ENCODE data around the gene SLC2A3. TPM values are rescaled to one million over a fixed set of nuclear protein-coding genes. Genes with fewer than 3 reads are reported as not detected.
"Not testable (repeated sequence)": the region's sequence is repeated elsewhere in the genome, so short reads cannot be mapped to it uniquely, and the experiment has no call there.

SLC2A3 gene
- total RNA-seq, 1 donor from 2014 or later: 186 TPM

GRCh38 chr12:7948589-7949260, 12.7 kb upstream of the SLC2A3 start:
- TF ChIP-seq CTCF (IDR thresholded peaks at IDR 0.05; ENCODE audit: unreplicated experiment): no peak
- no peaks in the 10 kb centered on the region for H3K27me3 Mint-ChIP-seq (ENCODE audit: low read depth)
- H3K9me3 Mint-ChIP-seq: no peaks in the 10 kb centered on the region
- H3K4me1 Mint-ChIP-seq: peaks cover 4% of the 10 kb centered on the region
- no peak overlapping the region for H3K4me3 Mint-ChIP-seq
- DNase-seq (ENCODE audit: low spot score in 2 of 2, unreplicated experiment in 2 of 2): no peak
- no peaks in the 10 kb centered on the region for H3K36me3 Mint-ChIP-seq
- H3K27ac Mint-ChIP-seq: peak overlapping the region; percentile 5

GRCh38 chr12:7947011-7947410, 11.0 kb upstream of the SLC2A3 start:
- H3K4me1 Mint-ChIP-seq: peaks cover 4% of the 10 kb centered on the region
- no peaks in the 10 kb centered on the region for H3K36me3 Mint-ChIP-seq
- no peak overlapping the region for H3K4me3 Mint-ChIP-seq
- no peak overlapping the region for H3K27ac Mint-ChIP-seq
- DNase-seq (ENCODE audit: low spot score in 2 of 2, unreplicated experiment in 2 of 2): no peak
- TF ChIP-seq CTCF (IDR thresholded peaks at IDR 0.05; ENCODE audit: unreplicated experiment): no peak
- no peaks in the 10 kb centered on the region for H3K9me3 Mint-ChIP-seq
- no peaks in the 10 kb centered on the region for H3K27me3 Mint-ChIP-seq (ENCODE audit: low read depth)

GRCh38 chr12:7944760-7945159, 8.8 kb upstream of the SLC2A3 start:
- not testable (repeated sequence) for H3K27ac Mint-ChIP-seq; DNase-seq (ENCODE audit: low spot score in 2 of 2, unreplicated experiment in 2 of 2); H3K4me3 Mint-ChIP-seq; H3K27me3 Mint-ChIP-seq (ENCODE audit: low read depth); H3K36me3 Mint-ChIP-seq; H3K9me3 Mint-ChIP-seq
- peaks cover 12% of the 10 kb centered on the region for H3K4me1 Mint-ChIP-seq

GRCh38 chr12:7940906-7941305, 4.9 kb upstream of the SLC2A3 start:
- TF ChIP-seq CTCF (IDR thresholded peaks at IDR 0.05; ENCODE audit: unreplicated experiment): no peak
- H3K27me3 Mint-ChIP-seq (ENCODE audit: low read depth): no peaks in the 10 kb centered on the region
- no peak overlapping the region for H3K4me3 Mint-ChIP-seq

GRCh38 chr12:7937833-7938506, 2.0 kb upstream of the SLC2A3 start:
- TF ChIP-seq CTCF (IDR thresholded peaks at IDR 0.05; ENCODE audit: unreplicated experiment): no peak
- Mint-ChIP-seq H3K27ac (peak overlapping the region; percentile 75), H3K36me3 (no peaks in the 10 kb centered on the region), H3K4me1 (peaks cover 15% of the 10 kb centered on the region), H3K27me3 (ENCODE audit: low read depth) (no peaks in the 10 kb centered on the region), H3K4me3 (no peak overlapping the region), H3K9me3 (no peaks in the 10 kb centered on the region)
- DNase-seq (ENCODE audit: low spot score in 2 of 2, unreplicated experiment in 2 of 2): no peak

More at GRCh38 chr12:7940906-7941305, 4.9 kb upstream of the SLC2A3 start:
- no peak for DNase-seq (ENCODE audit: low spot score in 2 of 2, unreplicated experiment in 2 of 2)
- Mint-ChIP-seq H3K9me3 (no peaks in the 10 kb centered on the region), H3K4me1 (peaks cover 15% of the 10 kb centered on the region), H3K36me3 (no peaks in the 10 kb centered on the region), H3K27ac (peak overlapping the region; percentile 96)

GRCh38 chr12:7934889-7935492, 996 bp downstream of the SLC2A3 start:
- TF ChIP-seq CTCF (IDR thresholded peaks at IDR 0.05; ENCODE audit: unreplicated experiment): no peak
- no peak overlapping the region for H3K27ac Mint-ChIP-seq
- no peaks in the 10 kb centered on the region for H3K27me3 Mint-ChIP-seq (ENCODE audit: low read depth)
- no peak overlapping the region for H3K4me3 Mint-ChIP-seq
- no peak for DNase-seq (ENCODE audit: low spot score in 2 of 2, unreplicated experiment in 2 of 2)
- peaks cover 20% of the 10 kb centered on the region for H3K4me1 Mint-ChIP-seq
- H3K9me3 Mint-ChIP-seq: no peaks in the 10 kb centered on the region
- H3K36me3 Mint-ChIP-seq: peaks cover 13% of the 10 kb centered on the region

Data from mesothelial cell of epicardium (in vitro differentiated cells).